ENCODE measurements around the gene INPP4B. TPM values are rescaled to one million over a fixed set of nuclear protein-coding genes. Genes with fewer than 3 reads are reported as not detected.

INPP4B gene
- total RNA-seq, 1 experiment from 2014 or later = 114 TPM

DNA sequence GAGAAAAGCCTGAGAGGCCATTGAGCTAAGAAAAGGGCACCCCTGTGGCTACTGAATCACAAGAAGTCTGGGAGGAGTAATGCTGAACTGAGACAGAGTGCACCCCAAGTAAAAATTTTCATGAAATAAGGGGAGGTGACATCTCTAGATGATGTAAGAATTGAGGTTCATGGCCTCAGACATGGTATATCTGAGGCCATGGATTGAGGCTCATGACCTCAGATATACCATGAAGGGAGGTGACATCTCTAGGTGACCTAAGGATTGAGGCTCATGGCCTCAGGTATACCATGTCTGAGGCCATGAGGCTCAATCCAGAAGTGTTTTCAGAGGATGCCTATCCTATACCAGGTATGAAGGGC, 560.9 kb downstream of the INPP4B start:
- Mint-ChIP-seq H3K4me1 (ENCODE audit: low read depth, unreplicated experiment) (no peaks in the 10 kb centered on the region), H3K9me3 (ENCODE audit: low read depth, unreplicated experiment) (peaks cover 3% of the 10 kb centered on the region), H3K27me3 (ENCODE audit: unreplicated experiment) (no peaks in the 10 kb centered on the region), H3K27ac (ENCODE audit: unreplicated experiment) (no peak overlapping the region), H3K36me3 (ENCODE audit: insufficient read depth, unreplicated experiment) (peaks cover 8% of the 10 kb centered on the region), H3K4me3 (ENCODE audit: low read depth, unreplicated experiment) (no peak overlapping the region)
- TF ChIP-seq, protein P1, sequence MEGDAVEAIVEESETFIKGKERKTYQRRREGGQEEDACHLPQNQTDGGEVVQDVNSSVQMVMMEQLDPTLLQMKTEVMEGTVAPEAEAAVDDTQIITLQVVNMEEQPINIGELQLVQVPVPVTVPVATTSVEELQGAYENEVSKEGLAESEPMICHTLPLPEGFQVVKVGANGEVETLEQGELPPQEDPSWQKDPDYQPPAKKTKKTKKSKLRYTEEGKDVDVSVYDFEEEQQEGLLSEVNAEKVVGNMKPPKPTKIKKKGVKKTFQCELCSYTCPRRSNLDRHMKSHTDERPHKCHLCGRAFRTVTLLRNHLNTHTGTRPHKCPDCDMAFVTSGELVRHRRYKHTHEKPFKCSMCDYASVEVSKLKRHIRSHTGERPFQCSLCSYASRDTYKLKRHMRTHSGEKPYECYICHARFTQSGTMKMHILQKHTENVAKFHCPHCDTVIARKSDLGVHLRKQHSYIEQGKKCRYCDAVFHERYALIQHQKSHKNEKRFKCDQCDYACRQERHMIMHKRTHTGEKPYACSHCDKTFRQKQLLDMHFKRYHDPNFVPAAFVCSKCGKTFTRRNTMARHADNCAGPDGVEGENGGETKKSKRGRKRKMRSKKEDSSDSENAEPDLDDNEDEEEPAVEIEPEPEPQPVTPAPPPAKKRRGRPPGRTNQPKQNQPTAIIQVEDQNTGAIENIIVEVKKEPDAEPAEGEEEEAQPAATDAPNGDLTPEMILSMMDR (IDR thresholded peaks at IDR 0.05; ENCODE audit: unreplicated experiment) = no peak
- BruUV-seq (replicated peaks) = no TSS peak
- intact Hi-C loops (cut with micrococcal nuclease; ENCODE audit: unreplicated experiment) = no loop called here
- no peak for DNase-seq
- CTCF ChIA-PET = no interaction called here

DNA sequence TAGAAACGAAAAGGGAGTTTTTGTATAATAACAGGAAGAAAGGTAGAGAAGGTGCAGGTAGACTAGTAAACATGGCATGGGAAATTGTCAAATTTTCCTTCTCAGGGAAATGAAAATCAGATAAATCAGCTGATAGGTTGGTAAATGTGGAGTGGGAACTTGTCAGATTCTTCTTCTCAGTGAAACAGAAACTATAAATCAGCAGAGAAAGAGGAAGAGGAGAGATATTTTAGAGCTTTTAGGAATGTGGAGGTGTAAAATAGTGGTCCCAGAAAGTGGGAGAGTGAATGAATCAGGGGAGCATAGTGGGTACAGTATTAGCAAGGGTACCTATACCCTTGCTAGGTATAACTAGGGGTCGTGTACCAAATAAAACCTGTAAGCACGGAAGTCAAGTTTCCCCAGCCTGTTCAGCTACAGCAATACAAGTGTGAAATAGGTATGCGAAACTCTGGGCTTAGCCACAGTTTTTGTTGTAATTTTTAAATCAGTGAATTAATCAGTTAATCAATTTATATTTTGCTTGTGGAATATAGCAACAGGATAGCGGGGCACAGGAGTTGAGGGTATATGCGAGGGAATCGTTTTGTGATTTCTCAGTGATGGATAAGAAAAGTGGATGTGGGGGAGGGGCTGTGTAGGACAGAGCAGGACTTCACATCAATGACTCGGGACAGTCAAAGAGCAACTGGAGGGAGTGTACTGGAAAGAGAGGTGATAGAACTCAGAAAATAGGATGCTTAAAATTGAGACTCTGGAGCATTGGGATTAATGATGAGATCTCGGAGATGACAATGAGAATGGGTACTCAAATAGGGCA, 561.5 kb downstream of the INPP4B start:
- no peak overlapping the region for H3K27ac Mint-ChIP-seq (ENCODE audit: unreplicated experiment)
- CTCF ChIA-PET = no interaction called here
- no peaks in the 10 kb centered on the region for H3K27me3 Mint-ChIP-seq (ENCODE audit: unreplicated experiment)
- no TSS peak for BruUV-seq (replicated peaks)
- DNase-seq = no peak
- H3K4me3 Mint-ChIP-seq (ENCODE audit: low read depth, unreplicated experiment) = no peak overlapping the region
- no peaks in the 10 kb centered on the region for H3K9me3 Mint-ChIP-seq (ENCODE audit: low read depth, unreplicated experiment)
- intact Hi-C loops (cut with micrococcal nuclease; ENCODE audit: unreplicated experiment) = no loop called here
- peaks cover 2% of the 10 kb centered on the region for H3K36me3 Mint-ChIP-seq (ENCODE audit: insufficient read depth, unreplicated experiment)
- no peaks in the 10 kb centered on the region for H3K4me1 Mint-ChIP-seq (ENCODE audit: low read depth, unreplicated experiment)
- TF ChIP-seq, protein P1 (IDR thresholded peaks at IDR 0.05; ENCODE audit: unreplicated experiment) = no peak

DNA sequence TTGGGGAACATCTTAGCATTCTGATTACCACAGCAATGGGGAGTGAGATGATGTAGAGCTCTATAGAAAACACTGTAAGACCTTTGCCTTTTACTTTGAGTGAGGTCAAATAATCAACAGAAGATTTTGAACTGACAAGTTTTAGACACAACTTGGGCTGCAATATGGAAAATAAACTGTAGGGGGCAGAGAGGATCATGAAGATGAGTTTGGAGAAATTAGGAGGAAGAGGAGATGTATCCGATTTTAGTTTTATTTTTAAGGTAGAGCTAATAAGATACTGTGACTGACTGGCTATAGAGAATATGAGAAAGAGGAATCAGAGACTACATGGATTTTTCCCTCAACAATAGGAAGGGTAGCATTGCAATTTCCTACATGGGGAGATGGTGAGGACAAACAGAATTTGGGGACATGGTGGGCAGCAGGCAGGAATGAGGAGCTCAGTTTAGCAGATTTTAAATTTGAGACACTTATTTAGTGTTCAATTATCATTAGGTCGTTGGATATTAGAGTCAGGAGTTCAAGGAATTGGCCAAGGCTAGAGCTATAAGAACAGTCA, 563.1 kb downstream of the INPP4B start:
- no TSS peak for BruUV-seq (replicated peaks)
- CTCF ChIA-PET = interaction anchor here (1.2 kb wide), 1 partner anchor 9 kb away, joined by 3 read pairs; no protein-coding TSS in a partner anchor
- H3K27ac Mint-ChIP-seq (ENCODE audit: unreplicated experiment) = no peak overlapping the region
- H3K9me3 Mint-ChIP-seq (ENCODE audit: low read depth, unreplicated experiment) = no peaks in the 10 kb centered on the region
- no peaks in the 10 kb centered on the region for H3K27me3 Mint-ChIP-seq (ENCODE audit: unreplicated experiment)
- H3K4me3 Mint-ChIP-seq (ENCODE audit: low read depth, unreplicated experiment) = no peak overlapping the region
- intact Hi-C loops (cut with micrococcal nuclease; ENCODE audit: unreplicated experiment) = no loop called here
- H3K4me1 Mint-ChIP-seq (ENCODE audit: low read depth, unreplicated experiment) = peaks cover 8% of the 10 kb centered on the region
- TF ChIP-seq, protein P1 (IDR thresholded peaks at IDR 0.05; ENCODE audit: unreplicated experiment) = no peak
- no peaks in the 10 kb centered on the region for H3K36me3 Mint-ChIP-seq (ENCODE audit: insufficient read depth, unreplicated experiment)
- DNase-seq = peak; percentile 29

DNA sequence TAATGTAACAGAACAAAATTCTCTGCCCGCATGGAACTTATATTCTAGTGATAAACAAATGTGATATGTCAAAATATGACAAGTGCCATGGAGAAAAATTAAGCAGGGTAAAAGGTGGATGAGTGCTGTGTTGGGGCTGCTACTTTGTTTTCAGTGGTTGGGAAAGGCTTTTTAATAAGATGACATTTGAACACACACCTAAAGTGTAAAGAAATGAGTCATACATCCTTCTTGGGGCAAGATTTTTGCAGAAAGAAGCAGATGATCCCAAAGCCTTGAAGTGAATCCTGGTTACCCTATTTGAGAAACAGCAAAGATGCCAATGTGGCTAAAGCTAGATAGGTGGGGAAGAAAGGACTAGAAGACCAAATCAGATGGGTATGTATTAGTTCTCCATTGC, 564.1 kb downstream of the INPP4B start:
- no TSS peak for BruUV-seq (replicated peaks)
- CTCF ChIA-PET = interaction anchor here (1.2 kb wide), 1 partner anchor 8 kb away, joined by 3 read pairs; no protein-coding TSS in a partner anchor
- Mint-ChIP-seq H3K9me3 (ENCODE audit: low read depth, unreplicated experiment) (no peaks in the 10 kb centered on the region), H3K27me3 (ENCODE audit: unreplicated experiment) (no peaks in the 10 kb centered on the region), H3K27ac (ENCODE audit: unreplicated experiment) (no peak overlapping the region), H3K4me1 (ENCODE audit: low read depth, unreplicated experiment) (peaks cover 8% of the 10 kb centered on the region), H3K36me3 (ENCODE audit: insufficient read depth, unreplicated experiment) (peaks cover 4% of the 10 kb centered on the region), H3K4me3 (ENCODE audit: low read depth, unreplicated experiment) (no peak overlapping the region)
- TF ChIP-seq, protein P1 (IDR thresholded peaks at IDR 0.05; ENCODE audit: unreplicated experiment) = no peak
- intact Hi-C loops (cut with micrococcal nuclease; ENCODE audit: unreplicated experiment) = no loop called here
- DNase-seq = no peak
